SJCRH30 (cell line): ENCODE results near the gene NCS1. TPM values are rescaled to one million over a fixed set of nuclear protein-coding genes. Genes with fewer than 3 reads are reported as not detected.

ENCODE experiments used
- DNase-seq, 2 experiments: peaks; one replicate each; pipeline ENCODE4 v3.0.0-alpha.2; 2015 to 2020
- H3K27ac ChIP-seq: fragments of 250-450 bp; sonication (Bioruptor Pico); 2 replicates; pipeline ENCODE4 v1.5.1; 2020; ENCODE audit warnings: mild to moderate bottlenecking, moderate library complexity
- H3K27me3 ChIP-seq: fragments of 250-450 bp; sonication (Bioruptor Pico); 2 replicates; pipeline ENCODE4 v1.5.1; 2020; ENCODE audit warnings: mild to moderate bottlenecking, moderate library complexity
- H3K36me3 ChIP-seq: fragments of 250-450 bp; sonication (Bioruptor Pico); 2 replicates; pipeline ENCODE4 v1.5.1; 2020; ENCODE audit warnings: mild to moderate bottlenecking, moderate library complexity
- H3K4me1 ChIP-seq: fragments of 250-450 bp; sonication (Bioruptor Pico); 2 replicates; pipeline ENCODE4 v1.5.1; 2020; ENCODE audit warnings: mild to moderate bottlenecking, moderate library complexity
- H3K4me3 ChIP-seq: fragments of 250-450 bp; sonication (Bioruptor Pico); 2 replicates; pipeline ENCODE4 v1.5.1; 2020; ENCODE audit warnings: mild to moderate bottlenecking, moderate library complexity
- H3K9me3 ChIP-seq: fragments of 250-450 bp; sonication (Bioruptor Pico); replicated peaks from 2 replicates; pipeline ENCODE4 v1.5.1; 2020; ENCODE audit warnings: mild to moderate bottlenecking, moderate library complexity
- total RNA-seq: library from RNA; depleted of rRNA; stranded (reverse); fragments of >200 nt; shearing (Covaris generic); gene quantifications from 2 replicates; pipeline ENCODE4 v1.2.3, GENCODE V29; 2014; rRNA removed

The NCS1 gene
- total RNA-seq, result 86.2 and 89.2 TPM in 2 replicates

DNA sequence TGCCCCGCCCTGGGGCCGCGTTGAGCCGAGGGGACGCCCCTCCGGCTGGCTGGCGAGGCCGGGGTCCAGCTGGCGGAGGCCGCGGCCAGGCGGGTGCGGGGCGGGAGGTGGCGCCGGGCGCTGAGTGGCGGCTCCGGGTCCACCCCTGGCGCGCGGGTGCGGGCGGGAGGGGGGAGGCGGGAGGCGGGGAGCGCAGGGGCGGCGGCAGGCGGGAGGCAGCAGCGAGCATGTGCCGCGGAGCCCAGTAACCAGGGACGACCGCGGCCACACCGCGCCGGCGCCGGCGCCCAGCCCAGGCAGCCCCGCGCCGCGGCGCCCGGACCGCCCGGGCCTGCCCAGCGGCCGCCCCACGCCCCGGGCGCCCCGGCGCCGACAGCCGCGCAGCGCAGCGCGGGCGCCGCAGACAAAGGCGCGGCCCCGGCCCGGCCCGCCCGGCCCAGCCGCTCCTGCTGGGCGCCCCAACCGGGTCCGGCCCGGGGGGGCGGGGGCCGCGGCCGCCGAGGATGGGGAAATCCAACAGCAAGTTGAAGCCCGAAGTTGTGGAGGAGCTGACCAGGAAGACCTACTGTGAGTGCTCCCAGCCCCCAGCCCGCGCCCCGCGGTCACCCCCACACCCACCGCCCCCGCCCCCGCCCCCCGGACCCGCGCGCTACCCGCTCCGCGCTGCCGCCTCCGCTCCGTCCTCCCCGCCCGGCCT lies at the start of gene NCS1:
Gene NCS1 (plus strand): TSS at position 244 of the 697 bp plus-strand sequence. CDS start 260 bp downstream, at position 504.
- Histone ChIP-seq H3K4me1 (peaks cover 8% of the 10 kb centered on the region; the same call in 1 of the 2 replicates), H3K9me3 (no peaks in the 10 kb centered on the region), H3K27me3 (no peaks in the 10 kb centered on the region), H3K36me3 (peaks cover 20% of the 10 kb centered on the region), H3K4me3 (peak within 1 kb of the TSS; percentile 99), H3K27ac (peak within 1 kb of the TSS; percentile 69)
- peak; percentile 81 to 83 for DNase-seq

DNA sequence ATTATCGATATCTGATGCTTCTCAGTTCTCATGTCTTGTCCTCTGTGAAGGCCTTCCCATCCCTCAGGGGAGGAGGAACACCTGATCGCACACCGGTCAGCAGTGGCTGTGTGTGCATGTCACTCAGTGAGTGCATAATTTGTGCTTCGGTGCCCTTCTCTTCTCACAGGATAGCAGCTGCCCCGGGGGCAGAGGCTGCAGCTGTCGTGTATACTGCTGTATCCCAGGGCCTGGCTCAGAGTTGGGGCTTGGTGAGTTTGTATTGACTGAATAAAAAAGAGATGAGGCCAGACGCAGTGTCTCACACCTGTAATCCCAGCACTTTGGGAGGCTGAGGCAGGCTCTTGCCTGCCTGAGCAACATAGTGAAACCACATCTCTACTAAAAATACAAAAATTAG lies 49.7 kb upstream of the NCS1 start:
- peak; percentile 92 to 95 for DNase-seq
- Histone ChIP-seq H3K27ac (peak overlapping the region; percentile 26), H3K9me3 (no peaks in the 10 kb centered on the region)

DNA sequence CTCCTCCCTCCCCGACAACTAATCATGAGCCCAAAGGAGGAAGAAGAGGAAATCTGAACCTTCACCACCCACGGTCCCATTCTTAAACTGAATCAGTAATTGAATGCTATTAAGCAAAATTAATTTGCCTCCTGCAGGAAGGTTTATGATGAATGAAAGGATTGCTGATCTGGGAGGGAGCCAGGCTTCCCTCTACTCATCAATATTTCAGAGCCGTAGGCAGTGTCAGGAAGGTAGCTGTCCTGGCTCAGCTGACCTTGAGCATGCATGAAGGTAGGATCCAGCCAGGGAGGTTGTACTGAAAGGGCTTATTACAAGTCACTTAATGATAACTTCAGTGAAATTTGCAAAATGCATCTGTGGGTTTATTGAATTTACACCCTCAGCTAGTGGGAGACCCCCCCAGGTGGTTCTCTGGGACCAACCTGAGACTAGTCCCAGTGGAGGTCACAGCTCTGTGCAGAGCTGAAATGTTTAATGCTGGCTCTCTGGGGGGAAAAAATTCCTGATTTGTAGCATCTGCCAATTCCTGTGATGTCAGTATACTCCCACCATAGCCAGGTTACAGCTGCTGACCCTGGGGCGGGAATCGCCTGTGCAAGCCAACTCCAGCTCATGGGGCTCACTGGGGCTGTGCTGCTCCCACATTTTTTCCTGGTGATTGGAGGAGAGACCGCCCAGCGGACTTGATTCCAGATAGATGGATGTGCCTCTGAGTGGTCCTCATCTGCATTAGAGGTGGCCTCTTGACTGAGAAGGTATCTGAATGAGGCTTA lies 47.9 kb upstream of the NCS1 start:
- Histone ChIP-seq H3K4me1 (peaks cover 49% of the 10 kb centered on the region), H3K27ac (no peak overlapping the region), H3K9me3 (no peaks in the 10 kb centered on the region), H3K4me3 (no peak overlapping the region), H3K36me3 (peaks cover 5% of the 10 kb centered on the region; the same call in 1 of the 2 replicates), H3K27me3 (no peaks in the 10 kb centered on the region)
- no peak for DNase-seq

More for the DNA sequence above, 49.7 kb upstream of the NCS1 start:
- H3K4me1 ChIP-seq, result peaks cover 46% of the 10 kb centered on the region
- no peaks in the 10 kb centered on the region for H3K27me3 ChIP-seq
- H3K36me3 ChIP-seq, result peaks cover 5% of the 10 kb centered on the region; the same call in 1 of the 2 replicates
- no peak overlapping the region for H3K4me3 ChIP-seq

DNA sequence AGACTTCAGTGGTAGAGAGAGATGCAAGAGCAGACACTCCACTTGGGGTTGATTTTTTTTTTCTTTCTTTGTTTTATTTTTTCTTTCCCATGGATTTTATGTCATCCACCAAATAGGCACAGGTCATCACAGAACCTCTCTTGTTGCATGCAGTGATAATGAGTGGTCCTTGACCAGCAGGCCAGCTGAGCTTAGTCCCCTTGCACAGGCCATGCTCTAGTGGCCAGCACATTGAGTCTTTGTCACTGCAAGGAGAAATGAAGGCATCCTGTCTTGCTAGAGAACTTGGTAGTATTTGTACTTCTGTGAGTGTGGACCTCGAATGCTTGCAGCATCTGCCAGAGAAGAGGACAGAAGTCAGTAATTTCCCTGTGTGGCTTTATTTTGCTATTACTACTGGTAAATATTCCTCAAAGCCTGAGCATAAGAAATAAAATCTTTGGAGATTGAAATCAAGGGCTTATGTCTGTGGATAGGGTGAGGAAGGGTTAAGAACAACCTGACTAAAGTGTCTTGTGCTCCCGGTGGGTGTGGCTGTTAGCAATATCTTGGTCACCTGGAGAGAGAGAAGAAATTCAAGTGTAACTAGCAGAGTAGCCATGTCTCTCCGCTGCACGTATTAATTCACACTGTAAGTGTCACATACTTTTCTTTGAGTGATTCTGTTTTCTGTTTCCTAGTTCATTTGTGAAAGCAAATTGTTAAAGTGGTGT lies 45.3 kb upstream of the NCS1 start:
- Histone ChIP-seq H3K27me3 (no peaks in the 10 kb centered on the region), H3K27ac (no peak overlapping the region), H3K36me3 (peaks cover 11% of the 10 kb centered on the region), H3K4me1 (peaks cover 45% of the 10 kb centered on the region), H3K9me3 (no peaks in the 10 kb centered on the region), H3K4me3 (no peak overlapping the region)
- no peak for DNase-seq

DNA sequence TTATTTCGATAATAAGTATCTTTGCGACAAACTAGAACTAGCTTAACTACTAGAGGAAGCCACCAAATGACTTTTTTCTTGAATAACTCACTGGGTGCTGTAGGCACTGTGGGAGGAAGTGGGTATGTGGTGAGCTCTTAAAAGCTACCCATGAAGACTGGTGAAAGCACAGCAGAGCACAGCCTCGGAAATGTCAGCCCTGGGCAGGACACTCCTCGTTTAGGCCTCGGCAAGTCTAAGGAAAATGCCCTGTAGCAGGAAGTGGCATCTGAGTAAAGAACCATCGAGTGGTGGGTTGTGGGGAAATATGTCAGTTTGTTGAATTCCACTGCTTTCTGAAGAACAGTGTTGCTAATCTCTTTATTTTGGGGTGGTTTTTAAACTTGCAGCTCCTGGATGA lies 44.0 kb upstream of the NCS1 start:
- DNase-seq, result no peak
- H3K27ac ChIP-seq, result peak overlapping the region; percentile 76
- H3K27me3 ChIP-seq, result no peaks in the 10 kb centered on the region
- peaks cover 11% of the 10 kb centered on the region for H3K36me3 ChIP-seq
- H3K9me3 ChIP-seq, result no peaks in the 10 kb centered on the region
- no peak overlapping the region for H3K4me3 ChIP-seq
- peaks cover 33% of the 10 kb centered on the region for H3K4me1 ChIP-seq

DNA sequence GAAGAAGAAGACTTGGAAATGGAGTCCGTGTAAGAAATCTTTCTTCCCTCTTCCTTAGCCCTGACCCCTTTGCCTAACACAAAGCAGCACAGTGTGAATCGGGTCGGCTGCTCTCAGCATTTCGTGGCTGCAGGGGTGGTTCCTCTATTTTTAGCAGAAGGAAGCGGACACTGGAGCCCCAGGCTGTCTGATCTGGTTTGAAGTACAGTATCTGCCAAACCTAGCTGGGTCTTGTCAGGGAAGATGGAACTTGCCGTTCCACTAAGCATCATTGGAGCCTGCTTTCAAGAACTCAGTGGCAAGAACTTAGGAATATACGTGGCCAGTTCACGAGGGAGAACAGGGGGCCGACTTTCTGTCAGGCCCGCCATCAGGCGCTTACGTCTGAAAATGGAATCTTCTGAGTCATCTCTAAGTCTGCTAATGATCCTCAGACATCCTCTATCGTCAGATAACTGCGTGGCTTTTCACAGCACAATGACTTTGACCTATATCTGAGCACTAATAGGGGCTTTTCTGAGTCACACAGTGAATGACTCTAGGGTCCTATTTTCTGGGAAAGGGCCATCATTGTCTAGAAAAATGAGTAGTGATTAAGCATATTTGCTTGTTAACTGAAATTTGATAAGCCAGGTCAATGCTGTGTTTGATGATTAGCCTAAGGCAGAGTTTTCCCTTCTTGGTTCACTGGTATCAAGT lies 43.3 kb upstream of the NCS1 start:
- no peaks in the 10 kb centered on the region for H3K27me3 ChIP-seq
- peaks cover 33% of the 10 kb centered on the region for H3K4me1 ChIP-seq
- DNase-seq, result peak; percentile 63 to 76
- H3K27ac ChIP-seq, result peak overlapping the region; percentile 76
- no peaks in the 10 kb centered on the region for H3K9me3 ChIP-seq
- H3K4me3 ChIP-seq, result no peak overlapping the region
- H3K36me3 ChIP-seq, result peaks cover 11% of the 10 kb centered on the region

DNA sequence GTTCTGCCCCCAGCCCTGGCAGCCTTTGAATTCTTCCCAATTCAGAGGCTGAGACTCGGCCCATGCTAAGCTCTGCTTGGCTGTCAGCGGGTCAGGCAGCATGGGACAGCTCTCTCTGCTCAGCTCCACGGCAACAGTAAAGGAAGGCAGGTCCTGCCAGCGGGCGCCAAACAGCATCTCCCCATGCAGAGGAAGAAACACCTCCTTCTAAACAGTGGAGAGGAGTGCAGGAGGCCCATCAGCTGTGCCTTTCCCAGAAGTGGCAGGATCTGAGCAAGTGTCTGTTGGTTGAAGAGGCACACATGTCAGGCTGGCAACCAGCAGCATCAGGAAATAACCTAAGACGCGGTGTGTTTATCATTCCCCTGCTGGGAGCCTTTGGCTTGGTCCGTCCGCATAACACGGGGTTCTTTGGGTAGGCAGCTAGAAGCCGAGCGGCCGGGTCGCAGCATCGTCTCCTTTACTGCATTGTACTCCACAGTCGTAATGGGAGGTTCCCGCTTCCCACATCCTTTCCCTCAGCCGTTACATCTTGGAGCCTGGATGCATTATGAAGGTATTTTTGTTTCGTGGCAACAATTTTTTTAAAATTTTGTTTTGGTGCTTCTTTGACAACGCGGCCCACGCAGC lies 42.7 kb upstream of the NCS1 start:
- DNase-seq, result peak; percentile 48 to 68
- Histone ChIP-seq H3K36me3 (peaks cover 11% of the 10 kb centered on the region), H3K4me3 (no peak overlapping the region), H3K27me3 (no peaks in the 10 kb centered on the region), H3K4me1 (peaks cover 33% of the 10 kb centered on the region), H3K27ac (peak overlapping the region; percentile 76), H3K9me3 (no peaks in the 10 kb centered on the region)

DNA sequence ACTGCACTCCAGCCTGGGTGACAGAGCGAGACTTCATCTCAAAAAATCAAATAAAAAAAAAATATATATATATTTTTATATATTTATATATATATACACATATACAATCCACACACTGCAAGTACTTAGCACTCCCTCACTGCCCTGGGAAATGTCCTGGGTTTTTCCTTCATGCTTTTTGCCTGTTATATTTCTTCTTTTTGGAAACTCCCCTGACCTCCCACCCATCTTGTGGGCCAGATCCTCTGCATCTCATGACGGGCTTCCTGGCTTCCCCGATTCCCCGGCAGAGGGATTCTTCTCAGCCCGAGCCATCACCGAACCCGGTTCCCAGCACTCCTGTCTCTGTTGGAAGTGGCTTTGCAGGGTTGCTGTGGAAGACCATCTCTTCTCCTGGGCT lies 39.5 kb upstream of the NCS1 start:
- no peak overlapping the region for H3K4me3 ChIP-seq
- DNase-seq, result no peak
- H3K27ac ChIP-seq, result no peak overlapping the region
- H3K4me1 ChIP-seq, result peaks cover 28% of the 10 kb centered on the region
- H3K27me3 ChIP-seq, result no peaks in the 10 kb centered on the region
- H3K9me3 ChIP-seq, result no peaks in the 10 kb centered on the region
- H3K36me3 ChIP-seq, result peaks cover 6% of the 10 kb centered on the region

DNA sequence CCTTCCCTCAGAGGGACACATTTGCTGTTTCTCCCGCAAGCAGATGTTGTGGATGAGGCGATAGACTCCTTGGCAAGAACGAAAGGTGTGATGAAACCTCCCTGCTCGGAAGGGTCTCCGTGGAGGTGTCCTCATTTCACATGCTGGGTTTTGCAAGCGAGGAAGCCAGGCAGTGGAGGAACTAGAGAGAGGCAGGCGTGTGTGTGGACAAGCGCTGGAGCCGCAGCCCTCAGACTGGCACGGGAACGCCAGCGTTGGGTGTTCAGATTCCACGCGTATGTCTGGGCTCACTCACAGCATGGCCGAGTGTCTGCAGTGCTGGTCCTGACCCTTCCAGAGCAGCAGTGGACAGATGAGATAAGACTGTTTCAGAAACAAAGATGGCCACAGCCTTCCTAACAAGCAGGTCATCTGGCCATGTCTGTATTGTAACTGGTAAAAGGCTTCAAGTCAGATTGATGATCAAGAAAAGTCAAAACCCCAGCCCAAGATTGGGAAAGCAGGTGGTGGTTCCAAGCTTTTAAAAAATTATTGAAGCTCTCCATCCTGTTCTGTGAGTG lies 35.0 kb upstream of the NCS1 start:
- Histone ChIP-seq H3K4me3 (no peak overlapping the region), H3K36me3 (no peaks in the 10 kb centered on the region; the same call in 1 of the 2 replicates), H3K27me3 (no peaks in the 10 kb centered on the region), H3K9me3 (no peaks in the 10 kb centered on the region), H3K4me1 (peaks cover 12% of the 10 kb centered on the region), H3K27ac (no peak overlapping the region)
- DNase-seq, result no peak

DNA sequence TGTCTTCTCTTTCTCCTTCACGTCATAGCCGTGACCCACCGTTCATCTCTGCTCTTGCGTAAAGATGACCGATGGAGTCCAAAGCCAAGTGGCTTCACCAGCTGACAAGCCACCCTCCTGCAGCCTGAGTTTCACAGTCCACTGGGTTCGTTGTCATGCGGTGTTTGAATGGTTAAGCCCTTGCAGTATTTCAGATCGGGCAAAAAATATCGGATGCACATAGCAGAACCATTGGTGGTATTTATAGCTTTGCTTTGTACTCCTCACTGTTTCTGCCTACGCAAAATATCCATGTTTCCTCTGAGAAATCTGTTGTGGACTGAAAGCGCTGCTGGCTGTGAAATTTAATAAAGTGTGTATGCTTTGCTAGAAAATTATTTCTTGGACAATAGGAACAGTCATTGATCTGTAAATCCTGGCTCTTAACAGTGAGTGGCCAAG lies 34.5 kb upstream of the NCS1 start:
- H3K36me3 ChIP-seq, result no peaks in the 10 kb centered on the region; the same call in 1 of the 2 replicates
- H3K4me1 ChIP-seq, result peaks cover 14% of the 10 kb centered on the region
- H3K4me3 ChIP-seq, result no peak overlapping the region
- DNase-seq, result no peak
- no peaks in the 10 kb centered on the region for H3K9me3 ChIP-seq
- H3K27me3 ChIP-seq, result no peaks in the 10 kb centered on the region
- H3K27ac ChIP-seq, result no peak overlapping the region

DNA sequence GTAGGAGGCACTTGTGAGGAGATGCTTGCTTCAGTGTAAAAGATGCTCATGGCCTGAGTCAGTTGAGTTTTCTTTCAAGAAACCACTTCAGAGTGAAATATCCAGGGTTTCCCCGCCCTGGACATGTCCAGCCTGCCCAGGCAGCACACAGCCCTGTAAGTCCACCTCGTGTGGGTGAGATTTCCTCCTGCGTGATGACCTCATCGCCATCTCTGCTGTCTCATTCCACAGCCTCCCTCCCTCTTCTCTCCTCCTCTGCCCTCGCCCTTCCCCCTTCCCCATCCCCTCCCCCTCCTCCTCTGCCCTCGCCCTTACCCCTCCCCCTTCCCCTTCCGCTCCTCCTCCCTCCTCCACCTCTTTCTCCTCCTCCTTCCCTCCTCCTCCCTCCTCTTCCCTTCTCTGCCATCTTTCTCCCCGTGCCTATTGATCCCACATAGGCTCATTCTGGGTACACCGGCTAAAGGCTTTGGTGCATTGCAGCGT lies 34.0 kb upstream of the NCS1 start:
- no peaks in the 10 kb centered on the region; the same call in 1 of the 2 replicates for H3K36me3 ChIP-seq
- H3K27me3 ChIP-seq, result no peaks in the 10 kb centered on the region
- DNase-seq, result peak; percentile 56
- no peak overlapping the region for H3K4me3 ChIP-seq
- H3K27ac ChIP-seq, result no peak overlapping the region
- no peaks in the 10 kb centered on the region for H3K9me3 ChIP-seq
- H3K4me1 ChIP-seq, result peaks cover 20% of the 10 kb centered on the region

DNA sequence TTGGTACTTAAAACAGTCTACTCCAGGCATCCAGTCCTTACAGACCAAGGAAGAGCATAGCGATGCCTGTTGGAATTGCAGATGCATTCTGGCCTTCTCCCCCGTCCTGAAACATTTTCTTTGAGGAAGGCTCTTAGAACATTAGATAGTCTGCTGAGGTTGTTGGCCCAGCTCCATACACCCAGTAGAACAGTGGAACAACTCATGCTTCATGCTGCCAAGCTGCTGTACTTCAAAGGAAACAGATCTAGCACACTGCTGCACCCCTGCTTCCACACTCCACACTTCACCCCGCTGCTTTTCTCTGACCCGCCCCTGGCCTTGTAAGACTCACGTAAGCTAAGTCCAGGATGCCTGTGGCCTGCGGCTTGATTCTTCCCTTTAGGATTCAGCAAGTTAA lies 33.4 kb upstream of the NCS1 start:
- Histone ChIP-seq H3K27me3 (no peaks in the 10 kb centered on the region), H3K36me3 (no peaks in the 10 kb centered on the region; the same call in 1 of the 2 replicates), H3K4me3 (no peak overlapping the region), H3K4me1 (peaks cover 24% of the 10 kb centered on the region), H3K27ac (no peak overlapping the region), H3K9me3 (no peaks in the 10 kb centered on the region)
- no peak for DNase-seq

DNA sequence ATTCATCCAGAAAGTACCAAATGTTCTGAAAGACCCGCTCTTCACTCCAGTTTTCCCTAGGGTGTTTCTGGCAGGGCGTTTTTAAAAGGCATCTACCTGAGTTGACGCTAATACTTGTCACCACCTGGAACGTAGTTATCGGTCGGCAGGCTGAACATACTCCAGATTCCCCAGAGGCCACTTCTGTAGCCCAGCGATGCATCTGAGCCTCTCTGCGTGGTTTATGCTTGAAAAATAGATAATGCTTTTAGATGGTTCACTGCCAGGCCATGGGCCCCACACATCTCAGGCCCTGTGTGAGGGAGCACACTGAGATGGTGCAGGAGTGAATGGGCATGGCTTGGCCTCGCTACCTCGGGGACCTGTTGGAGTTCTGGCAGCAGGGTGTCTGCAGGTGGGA lies 33.0 kb upstream of the NCS1 start:
- peaks cover 24% of the 10 kb centered on the region for H3K4me1 ChIP-seq
- no peaks in the 10 kb centered on the region; the same call in 1 of the 2 replicates for H3K36me3 ChIP-seq
- no peak for DNase-seq
- H3K27ac ChIP-seq, result no peak overlapping the region
- H3K4me3 ChIP-seq, result no peak overlapping the region
- no peaks in the 10 kb centered on the region for H3K27me3 ChIP-seq
- no peaks in the 10 kb centered on the region for H3K9me3 ChIP-seq
